CMK (cell line): ENCODE measurements around the gene SAMD4A.
"Not testable (repeated sequence)": the region's sequence is repeated elsewhere in the genome, so short reads cannot be mapped to it uniquely, and the experiment has no call there.

Source experiments
- DNase-seq: peaks from one replicate; pipeline ENCODE4 v3.0.0-alpha.2; 2010; ENCODE audit warnings: low read depth

Gene SAMD4A

GRCh38 chr14:54597795-54598443 is 31.0 kb downstream of the SAMD4A start:
- DNase-seq: no peak

- DNase-seq: no peak
Measured at GRCh38 chr14:54599966-54600716, 33.2 kb downstream of the SAMD4A start.

GRCh38 chr14:54600717-54601109 is 33.8 kb downstream of the SAMD4A start:
- no peak for DNase-seq

GRCh38 chr14:54603362-54603761 is 36.4 kb downstream of the SAMD4A start:
- DNase-seq: no peak

GRCh38 chr14:54606178-54606577 is 39.2 kb downstream of the SAMD4A start:
- no peak for DNase-seq

- no peak for DNase-seq
Measured at GRCh38 chr14:54606631-54607133, 39.8 kb downstream of the SAMD4A start.

GRCh38 chr14:54609576-54609975 is 42.6 kb downstream of the SAMD4A start:
- no peak for DNase-seq

GRCh38 chr14:54610051-54610977 is 43.4 kb downstream of the SAMD4A start:
- DNase-seq: no peak

- no peak for DNase-seq
Measured at GRCh38 chr14:54614296-54614695, 47.4 kb downstream of the SAMD4A start.

- DNase-seq: no peak
Measured at GRCh38 chr14:54617467-54617866, 50.5 kb downstream of the SAMD4A start.

GRCh38 chr14:54621686-54622085 is 54.8 kb downstream of the SAMD4A start:
- no peak for DNase-seq

GRCh38 chr14:54622192-54622958 is 55.4 kb downstream of the SAMD4A start:
- DNase-seq: peak; percentile 8

- DNase-seq: no peak
Measured at GRCh38 chr14:54623279-54624004, 56.5 kb downstream of the SAMD4A start.

- DNase-seq: not testable (repeated sequence)
Measured at GRCh38 chr14:54624005-54624358, 57.1 kb downstream of the SAMD4A start.

GRCh38 chr14:54625112-54625511 is 58.2 kb downstream of the SAMD4A start:
- DNase-seq: no peak

- DNase-seq: no peak
Measured at GRCh38 chr14:54627219-54627539, 60.3 kb downstream of the SAMD4A start.

GRCh38 chr14:54627540-54628363 is 60.8 kb downstream of the SAMD4A start:
- DNase-seq: no peak

GRCh38 chr14:54629183-54629582 is 62.3 kb downstream of the SAMD4A start:
- DNase-seq: no peak

- DNase-seq: no peak
Measured at GRCh38 chr14:54629635-54630360, 62.9 kb downstream of the SAMD4A start.

GRCh38 chr14:54631016-54631415 is 64.1 kb downstream of the SAMD4A start:
- no peak for DNase-seq
